Measurements from ENCODE around the gene WDFY4.

DNA sequence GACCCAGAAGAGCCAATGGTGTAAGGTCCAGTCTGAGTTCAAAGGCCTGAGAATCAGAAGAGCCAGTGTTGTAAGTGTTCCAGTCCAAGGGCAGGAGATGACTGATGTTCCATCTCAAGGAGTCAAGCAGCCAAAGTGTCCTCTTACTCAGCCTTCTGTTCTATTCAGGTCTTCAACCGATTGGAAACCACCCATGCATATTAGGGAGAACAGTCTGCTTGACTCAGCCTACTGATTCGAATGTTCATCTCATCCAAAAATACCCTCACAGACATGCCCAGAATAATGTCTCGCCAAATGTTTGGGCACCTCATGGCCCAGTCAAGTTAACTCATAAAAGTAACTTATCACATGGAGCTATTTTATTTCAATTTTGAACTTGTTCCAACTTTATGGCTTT, 2.9 kb upstream of the WDFY4 start:
- TF ChIP-seq, protein P1, sequence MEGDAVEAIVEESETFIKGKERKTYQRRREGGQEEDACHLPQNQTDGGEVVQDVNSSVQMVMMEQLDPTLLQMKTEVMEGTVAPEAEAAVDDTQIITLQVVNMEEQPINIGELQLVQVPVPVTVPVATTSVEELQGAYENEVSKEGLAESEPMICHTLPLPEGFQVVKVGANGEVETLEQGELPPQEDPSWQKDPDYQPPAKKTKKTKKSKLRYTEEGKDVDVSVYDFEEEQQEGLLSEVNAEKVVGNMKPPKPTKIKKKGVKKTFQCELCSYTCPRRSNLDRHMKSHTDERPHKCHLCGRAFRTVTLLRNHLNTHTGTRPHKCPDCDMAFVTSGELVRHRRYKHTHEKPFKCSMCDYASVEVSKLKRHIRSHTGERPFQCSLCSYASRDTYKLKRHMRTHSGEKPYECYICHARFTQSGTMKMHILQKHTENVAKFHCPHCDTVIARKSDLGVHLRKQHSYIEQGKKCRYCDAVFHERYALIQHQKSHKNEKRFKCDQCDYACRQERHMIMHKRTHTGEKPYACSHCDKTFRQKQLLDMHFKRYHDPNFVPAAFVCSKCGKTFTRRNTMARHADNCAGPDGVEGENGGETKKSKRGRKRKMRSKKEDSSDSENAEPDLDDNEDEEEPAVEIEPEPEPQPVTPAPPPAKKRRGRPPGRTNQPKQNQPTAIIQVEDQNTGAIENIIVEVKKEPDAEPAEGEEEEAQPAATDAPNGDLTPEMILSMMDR (IDR thresholded peaks at IDR 0.05): no peak
- TF ChIP-seq EZH2phosphoT487 (IDR thresholded peaks at IDR 0.05): no peak
- TF ChIP-seq EZH2 (IDR thresholded peaks at IDR 0.05): no peak
